Posterior vena cava (tissue), 2 donors: ENCODE measurements around the gene SRP72. TPM values are rescaled to one million over a fixed set of nuclear protein-coding genes. Genes with fewer than 3 reads are reported as not detected.
"Not testable (repeated sequence)": the region's sequence is repeated elsewhere in the genome, so short reads cannot be mapped to it uniquely, and the experiment has no call there.

ENCODE experiments used
- DNase-seq: peaks from one replicate; pipeline ENCODE4 v3.0.0-alpha.2; 2020; ENCODE audit warnings: low spot score
- intact Hi-C, 2 donors: fragments of 100-400 bp; cut with DNase I; formaldehyde crosslinking; loops; one replicate each; pipeline versions ENCODE4 v1.14.1 to v1.14.2; 2022 to 2023
- long read RNA-seq, 2 donors: library from polyadenylated mRNA; unstranded; transcript quantifications; one replicate each; pipeline ENCODE4 v2.0.0, GENCODE V29; 2020 to 2021
- total RNA-seq, 2 donors: library from RNA; stranded (reverse); fragmentation: NEBNext Ultra II Directional; extraction: Animal tissue kit (Norgen Biotek cat#: 25700); gene quantifications; one replicate each; pipeline ENCODE4 v1.2.1, GENCODE V29; 2021
- donor health status: DM: yes; HTN: yes; CAD: no.
- donor health status: DM: yes; HTN: yes; CAD: no.

SRP72 gene, protein sequence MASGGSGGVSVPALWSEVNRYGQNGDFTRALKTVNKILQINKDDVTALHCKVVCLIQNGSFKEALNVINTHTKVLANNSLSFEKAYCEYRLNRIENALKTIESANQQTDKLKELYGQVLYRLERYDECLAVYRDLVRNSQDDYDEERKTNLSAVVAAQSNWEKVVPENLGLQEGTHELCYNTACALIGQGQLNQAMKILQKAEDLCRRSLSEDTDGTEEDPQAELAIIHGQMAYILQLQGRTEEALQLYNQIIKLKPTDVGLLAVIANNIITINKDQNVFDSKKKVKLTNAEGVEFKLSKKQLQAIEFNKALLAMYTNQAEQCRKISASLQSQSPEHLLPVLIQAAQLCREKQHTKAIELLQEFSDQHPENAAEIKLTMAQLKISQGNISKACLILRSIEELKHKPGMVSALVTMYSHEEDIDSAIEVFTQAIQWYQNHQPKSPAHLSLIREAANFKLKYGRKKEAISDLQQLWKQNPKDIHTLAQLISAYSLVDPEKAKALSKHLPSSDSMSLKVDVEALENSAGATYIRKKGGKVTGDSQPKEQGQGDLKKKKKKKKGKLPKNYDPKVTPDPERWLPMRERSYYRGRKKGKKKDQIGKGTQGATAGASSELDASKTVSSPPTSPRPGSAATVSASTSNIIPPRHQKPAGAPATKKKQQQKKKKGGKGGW
- total RNA-seq, result 10 to 100 TPM; 87.5 to 95.3 TPM
- long read RNA-seq, donor 1, full-length matches to known transcripts, result 14 of 33 reads
- long read RNA-seq, donor 1, partial matches to known transcripts, result 17 of 33 reads
- long read RNA-seq, donor 1, other reads (novel, unspliced or antisense), result 2 of 33 reads
- long read RNA-seq, donor 2, full-length matches to known transcripts, result 25 of 245 reads
- long read RNA-seq, donor 2, partial matches to known transcripts, result 210 of 245 reads
- long read RNA-seq, donor 2, other reads (novel, unspliced or antisense), result 10 of 245 reads

DNA sequence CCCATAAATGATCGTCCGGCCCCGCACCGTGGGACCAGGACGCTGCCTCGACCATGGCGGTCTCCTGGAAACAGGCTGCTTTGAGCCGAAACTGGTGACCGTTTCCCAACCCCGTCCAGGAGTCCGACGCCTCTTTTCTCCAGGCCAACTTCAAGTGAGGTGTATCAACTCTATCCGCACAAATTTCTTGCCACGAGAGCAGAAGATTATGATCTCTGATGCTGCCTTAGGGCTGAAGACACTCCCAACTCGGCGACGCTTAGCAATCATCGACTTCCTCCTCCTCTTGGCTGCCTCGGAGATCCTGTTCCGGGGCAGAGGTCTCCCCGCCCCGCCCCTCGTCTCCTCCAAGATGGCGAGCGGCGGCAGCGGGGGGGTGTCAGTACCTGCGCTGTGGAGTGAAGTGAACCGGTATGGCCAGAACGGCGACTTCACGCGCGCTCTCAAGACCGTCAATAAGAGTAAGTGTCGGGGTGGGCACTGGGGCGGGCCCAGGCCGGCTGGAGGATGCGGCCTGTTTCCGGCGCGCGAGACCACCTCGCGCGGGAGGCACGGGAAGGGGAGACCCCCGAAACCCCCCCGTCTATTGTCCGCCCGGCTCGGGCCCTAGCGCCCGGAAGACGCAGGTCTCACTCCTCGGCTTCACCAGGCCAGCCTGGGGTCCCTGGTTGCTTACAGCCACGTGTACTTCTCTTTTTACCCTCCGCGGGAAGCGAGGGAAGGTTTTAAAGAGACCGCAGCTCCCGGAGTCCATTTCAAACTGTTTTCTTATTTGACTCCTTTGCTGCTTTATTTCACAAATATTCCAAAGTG lies at the start of gene SRP72:
SRP72 (plus strand) TSS at position 334 of the 813 bp plus-strand sequence; CDS start at position 353, 19 bp downstream.
- intact Hi-C loops, result no loop called here
- DNase-seq, result peak; percentile 96

GRCh38 chr4:56424176-56424575 lies 43.2 kb upstream of the SRP72 start:
- intact Hi-C loops, result loop anchor here in 1 of 2 donors (10.0 kb wide), 1 partner anchor 411 kb away; no protein-coding TSS in a partner anchor
- DNase-seq, result no peak

GRCh38 chr4:56424697-56425514 lies 42.5 kb upstream of the SRP72 start:
- intact Hi-C loops, result loop anchor here in 1 of 2 donors (10.0 kb wide), 1 partner anchor 410 kb away; no protein-coding TSS in a partner anchor
- no peak for DNase-seq

DNA sequence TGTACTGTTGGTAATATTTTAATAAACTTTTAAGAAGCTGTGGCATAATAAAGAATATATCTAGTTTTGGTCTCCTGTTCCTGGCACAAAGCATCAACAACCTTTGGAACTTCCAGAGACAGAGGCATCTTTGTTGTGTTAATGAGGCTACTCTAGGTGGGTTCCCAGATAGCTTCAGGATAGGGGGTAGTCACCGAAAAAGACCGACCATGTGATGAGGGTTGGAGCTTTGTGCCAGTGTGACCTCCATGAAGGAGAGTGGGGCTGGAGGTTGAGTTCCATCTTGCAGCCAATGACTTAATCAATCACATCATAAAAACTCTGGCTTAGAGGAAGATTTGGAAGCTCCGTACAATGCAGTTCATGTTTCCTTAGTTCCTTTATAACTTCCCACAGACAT lies 41.9 kb upstream of the SRP72 start:
- no peak for DNase-seq
- intact Hi-C loops, result loop anchor here in 1 of 2 donors (10.0 kb wide), 1 partner anchor 409 kb away; no protein-coding TSS in a partner anchor

- intact Hi-C loops, result loop anchor here in 1 of 2 donors (10.0 kb wide), 1 partner anchor 409 kb away; no protein-coding TSS in a partner anchor
- no peak for DNase-seq
Measured at GRCh38 chr4:56426273-56426672, 41.1 kb upstream of the SRP72 start.

DNA sequence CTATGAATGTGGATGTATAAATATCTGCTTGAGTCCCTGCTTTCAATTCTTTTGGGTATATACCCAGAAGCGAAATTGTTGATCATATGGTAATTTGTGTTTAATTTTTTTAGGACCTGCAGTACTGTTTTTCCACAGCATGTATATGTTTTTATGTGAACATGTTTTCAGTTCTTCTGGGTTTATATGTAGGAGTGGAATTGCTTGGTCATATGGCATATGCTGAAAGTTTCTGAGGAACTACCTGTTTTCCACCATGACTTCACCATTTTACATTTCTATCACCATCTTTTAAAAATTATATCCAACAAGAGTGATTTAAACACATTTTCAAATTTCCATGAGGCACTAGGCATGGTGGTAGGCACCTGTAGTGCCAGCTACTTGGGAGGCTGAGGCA lies 40.2 kb upstream of the SRP72 start:
- intact Hi-C loops, result loop anchor here in 1 of 2 donors (10.0 kb wide), 1 partner anchor 408 kb away; no protein-coding TSS in a partner anchor
- DNase-seq, result no peak

DNA sequence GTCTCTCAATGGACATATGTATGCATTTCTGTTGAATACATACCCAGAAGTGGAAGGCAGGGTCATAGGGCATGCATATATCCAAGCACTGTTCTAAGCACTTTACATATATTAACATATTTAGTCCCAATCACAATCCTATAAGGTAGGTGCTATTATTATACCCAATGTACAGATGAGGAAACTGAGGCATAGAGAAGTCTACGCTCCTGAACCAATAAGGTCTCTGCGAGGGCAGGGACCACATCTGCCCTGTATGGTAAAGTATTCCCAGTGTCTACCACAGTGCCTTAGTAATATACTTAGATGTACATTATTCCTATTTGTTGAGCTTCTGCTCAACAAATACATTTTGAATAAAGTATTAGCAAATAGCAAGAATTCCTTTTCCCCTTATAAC lies 37.2 kb upstream of the SRP72 start:
- intact Hi-C loops, result no loop called here
- no peak for DNase-seq

DNA sequence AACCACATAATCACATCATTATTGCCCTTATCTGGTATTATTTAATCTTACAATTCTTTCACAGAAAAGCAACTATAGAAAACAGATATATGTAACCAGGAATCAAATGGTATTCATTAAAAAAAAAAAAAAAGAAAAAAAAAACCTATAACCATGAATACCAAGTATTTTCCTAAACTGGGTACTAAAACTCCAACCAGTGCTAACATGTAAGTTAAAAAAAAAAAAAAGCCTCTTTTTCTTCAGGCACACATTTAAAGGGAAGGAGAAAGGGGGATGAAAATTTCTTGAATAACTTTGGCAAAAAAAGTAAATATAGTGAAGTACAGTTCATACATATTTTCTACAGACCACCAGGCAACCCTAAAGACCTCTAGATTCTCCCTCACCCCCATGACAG lies 34.1 kb upstream of the SRP72 start:
- intact Hi-C loops, result no loop called here
- DNase-seq, result no peak

DNA sequence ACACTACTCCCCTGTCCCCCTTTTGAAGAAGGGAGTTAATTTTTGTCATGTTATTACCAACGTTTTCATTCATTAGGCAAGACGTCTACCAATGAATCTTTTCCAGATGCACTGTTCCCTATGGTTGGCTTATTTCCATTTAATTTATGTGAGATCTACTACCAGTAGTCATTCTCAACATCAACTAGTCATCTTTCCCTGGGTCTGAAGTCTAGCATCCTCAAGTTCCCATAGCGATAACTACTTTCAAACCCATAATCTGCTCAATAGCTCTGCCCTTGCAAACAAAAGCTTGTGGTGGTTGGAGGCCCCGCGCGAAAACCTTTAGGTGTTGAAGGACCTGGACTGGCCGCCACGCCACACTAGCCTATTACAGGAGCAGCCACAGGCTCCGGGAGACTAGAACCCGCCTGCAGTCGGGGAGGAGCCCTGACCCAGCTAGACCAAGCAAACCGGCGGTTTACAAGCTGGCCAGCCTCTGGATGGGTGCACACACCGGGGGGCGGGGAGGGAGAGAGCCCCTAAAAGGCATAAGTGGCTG lies 32.7 kb upstream of the SRP72 start:
- intact Hi-C loops, result no loop called here
- peak; percentile 85 for DNase-seq

- peak; percentile 99 for DNase-seq
- intact Hi-C loops, result no loop called here
Measured at GRCh38 chr4:56435140-56435926, 32.1 kb upstream of the SRP72 start, which contains the start of gene PPAT. TSS of gene PPAT (minus strand) at chr4:56435615. CDS start at chr4:56435477, 138 bp downstream.

DNA sequence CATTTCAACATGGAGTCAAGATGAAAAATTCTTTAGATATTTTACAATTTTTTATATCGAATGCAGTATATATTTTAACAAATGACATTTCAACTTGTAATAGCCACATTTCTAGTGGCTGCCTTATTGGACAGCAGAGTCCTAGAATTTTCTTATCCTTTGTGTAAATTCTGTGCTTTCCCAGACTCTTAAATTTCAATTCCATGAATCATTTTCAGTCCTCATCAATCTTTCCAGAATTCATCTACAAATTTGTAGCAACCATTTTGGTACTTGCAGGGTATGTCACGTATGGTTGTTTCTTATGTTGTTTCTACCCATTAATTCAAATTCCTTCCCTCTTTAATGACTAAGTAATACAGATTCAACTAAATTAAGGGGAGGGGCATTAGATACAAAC lies 28.7 kb upstream of the SRP72 start:
- intact Hi-C loops, result no loop called here
- no peak for DNase-seq

DNA sequence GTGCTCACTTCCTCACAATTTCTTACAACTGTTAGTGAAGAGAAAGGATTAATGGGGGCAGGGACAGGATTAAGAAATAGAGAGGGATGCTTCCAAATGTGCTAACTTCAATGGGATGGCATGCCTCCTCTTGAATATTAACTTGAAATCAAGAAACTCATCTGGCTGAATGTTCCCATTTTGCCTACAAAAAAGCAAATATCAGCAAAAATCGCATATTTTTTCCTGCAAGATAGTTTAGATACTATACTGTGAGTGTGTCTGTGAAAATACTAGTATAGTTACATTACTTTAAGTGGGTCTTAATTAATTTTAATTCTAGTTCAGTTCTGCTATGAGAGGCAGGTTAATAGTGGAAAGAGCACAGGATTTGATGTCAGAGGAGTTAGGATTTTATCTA lies 26.4 kb upstream of the SRP72 start:
- DNase-seq, result no peak
- intact Hi-C loops, result no loop called here

DNA sequence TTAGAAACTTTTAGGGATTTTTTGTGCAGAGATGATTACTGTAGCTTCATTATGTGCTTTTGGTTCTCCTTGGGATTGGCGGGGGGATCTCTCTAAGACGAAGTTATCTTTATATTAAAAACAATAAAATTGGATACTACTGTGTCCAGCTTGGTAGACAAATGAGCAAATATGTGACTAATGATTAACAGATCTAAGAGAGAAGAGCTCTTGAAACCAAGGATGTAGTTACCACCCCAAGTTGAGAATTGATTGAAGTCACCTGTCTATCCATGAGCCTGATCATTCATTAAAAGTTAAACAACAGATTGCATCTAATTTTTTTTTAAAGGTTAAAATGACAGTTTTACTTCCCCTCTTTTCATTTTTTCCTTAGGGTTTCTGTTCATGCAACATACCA lies 22.7 kb upstream of the SRP72 start:
- intact Hi-C loops, result no loop called here
- no peak for DNase-seq

DNA sequence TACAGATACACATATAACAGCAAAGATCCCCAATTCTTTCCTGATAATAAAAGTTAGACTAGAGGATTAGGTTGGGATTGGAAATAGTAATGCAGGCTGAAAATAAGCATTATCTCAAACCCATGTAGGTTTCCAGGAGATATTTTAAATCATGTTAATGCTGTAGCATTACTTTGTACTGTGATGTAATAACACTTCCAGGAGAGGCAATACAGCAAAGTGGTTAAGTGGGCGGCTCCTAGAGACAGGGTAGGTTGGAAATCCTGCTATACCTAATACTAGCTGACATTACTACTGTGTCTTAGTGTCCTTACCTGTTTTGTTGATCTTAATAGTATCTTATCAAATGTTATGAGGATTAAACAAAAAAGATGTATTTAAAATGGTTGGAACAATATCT lies 21.7 kb upstream of the SRP72 start:
- DNase-seq, result no peak
- intact Hi-C loops, result no loop called here

GRCh38 chr4:56448301-56448700 lies 19.1 kb upstream of the SRP72 start:
- DNase-seq, result no peak
- intact Hi-C loops, result no loop called here

DNA sequence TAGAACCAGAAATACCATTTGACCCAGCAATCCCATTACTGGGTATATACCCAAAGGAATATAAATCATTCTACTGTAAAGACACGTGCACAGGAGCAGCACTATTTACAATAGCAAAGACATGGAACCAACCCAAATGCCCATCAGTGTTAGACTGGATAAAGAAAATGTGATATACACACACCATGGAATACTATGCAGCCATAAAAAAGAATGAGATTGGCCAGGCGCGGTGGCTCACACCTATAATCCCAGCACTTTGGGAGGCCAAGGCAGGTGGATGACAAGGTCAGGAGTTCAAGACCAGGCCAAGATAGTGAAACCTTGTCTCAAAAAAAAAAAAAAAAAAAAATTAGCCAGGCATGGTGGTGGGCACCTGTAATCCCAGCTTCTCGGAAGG lies 17.9 kb upstream of the SRP72 start:
- intact Hi-C loops, DNase-seq: not testable (repeated sequence)

- DNase-seq, result no peak
- intact Hi-C loops, result no loop called here
Measured at GRCh38 chr4:56450342-56450741, 17.1 kb upstream of the SRP72 start.
